Colon (tissue), 2 donors: ENCODE data around the gene SPTB.

ENCODE experiments used
- FAIRE-seq: peaks from 2 replicates; lab custom pipeline; 2012; peaks lifted over from hg19 to GRCh38; lab: Jason Lieb, UNC
- donor health status: control.
- donor health status: control.

The SPTB gene

GRCh38 chr14:64748995-64749714 is 130.6 kb downstream of the SPTB start:
- FAIRE-seq = no peak

GRCh38 chr14:64748521-64748920 is 131.2 kb downstream of the SPTB start:
- FAIRE-seq = no peak

- no peak for FAIRE-seq
Measured at GRCh38 chr14:64747327-64747726, 132.4 kb downstream of the SPTB start.

- FAIRE-seq = no peak
Measured at GRCh38 chr14:64746298-64747250, 133.1 kb downstream of the SPTB start.

- no peak for FAIRE-seq
Measured at GRCh38 chr14:64745511-64746091, 134.1 kb downstream of the SPTB start.

GRCh38 chr14:64743061-64743460 is 136.6 kb downstream of the SPTB start:
- no peak for FAIRE-seq

- FAIRE-seq = no peak
Measured at GRCh38 chr14:64741961-64742360, 137.7 kb downstream of the SPTB start.

- no peak for FAIRE-seq
Measured at GRCh38 chr14:64741200-64741599, 138.5 kb downstream of the SPTB start.

GRCh38 chr14:64738281-64738804 is 141.4 kb downstream of the SPTB start:
- FAIRE-seq = no peak

GRCh38 chr14:64737391-64738280 is 142.1 kb downstream of the SPTB start:
- no peak for FAIRE-seq

GRCh38 chr14:64736271-64737169 is 143.2 kb downstream of the SPTB start:
- FAIRE-seq = no peak

GRCh38 chr14:64734990-64735389 is 144.7 kb downstream of the SPTB start:
- FAIRE-seq = no peak

GRCh38 chr14:64733899-64734298 is 145.8 kb downstream of the SPTB start:
- no peak for FAIRE-seq

- no peak for FAIRE-seq
Measured at GRCh38 chr14:64733321-64733720, 146.4 kb downstream of the SPTB start.

GRCh38 chr14:64732536-64733120 is 147.1 kb downstream of the SPTB start:
- FAIRE-seq = no peak

GRCh38 chr14:64732066-64732465 is 147.6 kb downstream of the SPTB start:
- FAIRE-seq = no peak

GRCh38 chr14:64731141-64731581 is 148.5 kb downstream of the SPTB start:
- no peak for FAIRE-seq

- no peak for FAIRE-seq
Measured at GRCh38 chr14:64730681-64731080, 149.0 kb downstream of the SPTB start.

GRCh38 chr14:64730061-64730440 is 149.7 kb downstream of the SPTB start:
- FAIRE-seq = no peak
